Gastroesophageal sphincter (tissue), 3 donors: ENCODE results near the gene LUC7L3.

Source experiments
- CTCF ChIP-seq, 4 experiments: fragments of 200-600 bp in 2 of 4; fragments of 450-650 bp in 2 of 4; sonication (generic) in 1 of 4; IDR thresholded peaks; one replicate each; pipeline ENCODE4 v1.5.1; 2017 to 2019; ENCODE audit warnings: antibody characterized with exemption in 4 of 4, mild to moderate bottlenecking in 2 of 4, moderate library complexity in 2 of 4
- POLR2A ChIP-seq, 2 donors: fragments of 450-650 bp; IDR thresholded peaks; one replicate each; pipeline ENCODE4 v1.6.1; 2017; ENCODE audit warnings: antibody characterized with exemption in 2 of 2, mild to moderate bottlenecking in 2 of 2, moderate library complexity in 1 of 2

GRCh38 chr17:50794361-50794760 lies 75.0 kb downstream of the LUC7L3 start:
- TF ChIP-seq CTCF (IDR thresholded peaks at IDR 0.05) (no peak), POLR2A (IDR thresholded peaks at IDR 0.05) (no peak)
